ENCODE data around the gene NTS. TPM values are rescaled to one million over a fixed set of nuclear protein-coding genes. Genes with fewer than 3 reads are reported as not detected.

NTS gene
- total RNA-seq, 6 experiments from 2014 or later = 0.24 to 0.56 (median 0.37) TPM; not detected in 2

DNA sequence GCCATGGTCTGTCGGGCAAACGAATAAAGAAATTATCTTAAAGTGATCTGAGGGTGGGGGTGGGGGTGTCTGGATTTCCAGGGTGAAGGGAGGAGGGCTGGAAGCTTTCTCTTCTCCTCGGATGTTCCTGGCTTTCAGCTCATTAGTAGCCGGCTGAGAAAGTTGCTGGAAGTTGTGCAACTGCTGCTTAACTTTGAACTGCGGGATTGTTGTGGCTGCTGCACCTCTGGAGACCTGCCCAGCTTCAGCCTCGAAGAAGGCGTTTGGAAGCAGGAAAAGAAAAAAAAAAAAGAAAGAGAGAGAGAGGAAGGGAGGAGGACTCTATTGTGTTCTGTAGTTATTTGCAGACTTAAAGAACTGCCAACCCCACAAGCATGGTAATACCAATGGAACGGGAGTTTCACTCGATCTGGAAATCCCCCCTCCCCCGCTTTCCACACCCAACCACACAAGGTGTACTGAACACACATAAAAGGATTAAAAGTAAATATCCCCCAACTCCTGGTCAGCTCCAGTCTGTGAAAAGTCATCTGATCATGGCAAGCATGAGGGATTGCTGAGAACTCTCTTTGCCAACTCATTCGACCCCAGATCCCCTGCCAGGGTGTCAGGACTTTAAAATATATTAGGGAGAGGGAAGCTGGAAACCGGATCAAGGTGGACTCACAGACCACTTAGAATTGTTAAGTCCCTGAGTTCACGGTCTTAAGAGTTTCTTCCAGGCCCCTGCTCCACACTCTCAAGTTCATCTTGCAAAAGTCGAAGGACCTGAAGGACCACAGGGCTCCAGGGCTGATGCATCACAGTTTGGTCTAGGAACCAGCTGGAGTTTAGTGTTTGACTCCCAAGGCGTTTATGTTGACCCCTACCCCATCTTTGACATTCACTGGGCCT is 37.7 kb upstream of the NTS start, which contains the start of gene RASSF9:
Gene RASSF9 (minus strand): TSS at position 213 of the 894 bp plus-strand sequence. CDS start 208 bp downstream, at position 5.
- ATAC-seq (peak; percentile 82 to 94 (median 91)), DNase-seq (peak; percentile 49 to 58 (median 56))
- intact Hi-C loops (cut with DNase I) = no loop called here
- Histone ChIP-seq H3K9me3 (no peaks in the 10 kb centered on the region), H3K27me3 (no peaks in the 10 kb centered on the region), H3K27ac (peak within 1 kb of the TSS; percentile 17 to 31 (median 28)), H3K4me1 (no peaks in the 10 kb centered on the region), H3K4me3 (peak within 1 kb of the TSS; percentile 0 to 18 (median 8)), H3K36me3 (no peaks in the 10 kb centered on the region)
- WGBS (ENCODE audit: insufficient coverage, low coverage, low lambda C conversion rate, missing lambda C conversion rate) = 18% methylated on average over 15 of the region's 15 CpGs
- no peak for TF ChIP-seq POLR2A (IDR thresholded peaks at IDR 0.05)
- TF ChIP-seq, protein P1, sequence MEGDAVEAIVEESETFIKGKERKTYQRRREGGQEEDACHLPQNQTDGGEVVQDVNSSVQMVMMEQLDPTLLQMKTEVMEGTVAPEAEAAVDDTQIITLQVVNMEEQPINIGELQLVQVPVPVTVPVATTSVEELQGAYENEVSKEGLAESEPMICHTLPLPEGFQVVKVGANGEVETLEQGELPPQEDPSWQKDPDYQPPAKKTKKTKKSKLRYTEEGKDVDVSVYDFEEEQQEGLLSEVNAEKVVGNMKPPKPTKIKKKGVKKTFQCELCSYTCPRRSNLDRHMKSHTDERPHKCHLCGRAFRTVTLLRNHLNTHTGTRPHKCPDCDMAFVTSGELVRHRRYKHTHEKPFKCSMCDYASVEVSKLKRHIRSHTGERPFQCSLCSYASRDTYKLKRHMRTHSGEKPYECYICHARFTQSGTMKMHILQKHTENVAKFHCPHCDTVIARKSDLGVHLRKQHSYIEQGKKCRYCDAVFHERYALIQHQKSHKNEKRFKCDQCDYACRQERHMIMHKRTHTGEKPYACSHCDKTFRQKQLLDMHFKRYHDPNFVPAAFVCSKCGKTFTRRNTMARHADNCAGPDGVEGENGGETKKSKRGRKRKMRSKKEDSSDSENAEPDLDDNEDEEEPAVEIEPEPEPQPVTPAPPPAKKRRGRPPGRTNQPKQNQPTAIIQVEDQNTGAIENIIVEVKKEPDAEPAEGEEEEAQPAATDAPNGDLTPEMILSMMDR (IDR thresholded peaks at IDR 0.05) = no peak

DNA sequence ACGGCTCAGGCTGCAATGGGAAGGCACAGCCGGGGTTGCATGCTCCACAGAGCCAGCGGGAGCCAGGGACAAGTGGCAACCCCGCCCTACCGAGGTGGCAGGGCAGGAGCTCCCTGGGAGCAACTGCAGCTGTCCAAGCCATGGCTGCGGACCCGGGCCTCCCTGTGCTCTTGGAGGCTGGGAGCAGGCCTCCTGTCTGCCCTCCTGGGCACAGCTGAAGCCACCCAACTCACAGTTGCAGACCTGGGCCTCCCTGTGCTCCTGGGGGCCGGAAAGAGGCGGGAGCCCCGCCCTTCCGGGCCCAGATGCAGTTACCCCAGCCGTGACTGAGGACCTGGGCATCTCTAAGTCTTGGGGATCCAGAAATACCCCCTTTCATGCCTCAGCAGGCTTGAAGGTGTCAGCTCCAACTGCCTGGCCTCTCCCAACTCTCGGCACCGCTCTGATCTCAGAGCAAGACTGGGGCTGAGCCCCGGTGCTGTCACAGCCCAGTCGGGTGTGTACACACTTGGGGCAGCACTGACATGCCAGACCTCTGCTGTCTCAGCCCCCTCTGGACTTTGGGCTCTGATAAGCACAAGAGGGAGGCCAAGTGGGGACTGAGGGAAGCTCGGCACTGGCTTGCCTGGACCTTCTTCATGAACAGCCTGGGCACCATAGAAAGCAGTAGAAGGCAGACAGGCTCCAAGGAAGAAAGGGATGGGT is 30.3 kb upstream of the NTS start:
- intact Hi-C loops (cut with DNase I) = no loop called here
- ATAC-seq = peak in 1 of 4 donors; percentile 32
- no peak overlapping the region for H3K27ac ChIP-seq
- no peaks in the 10 kb centered on the region for H3K36me3 ChIP-seq
- WGBS (ENCODE audit: insufficient coverage, low coverage, low lambda C conversion rate, missing lambda C conversion rate) = 81% methylated on average over 3 of the region's 17 CpGs
- H3K4me3 ChIP-seq = no peak overlapping the region
- no peak for DNase-seq
- no peaks in the 10 kb centered on the region for H3K4me1 ChIP-seq
- no peak for TF ChIP-seq POLR2A (IDR thresholded peaks at IDR 0.05)
- TF ChIP-seq, protein P1 (IDR thresholded peaks at IDR 0.05) = no peak
- no peaks in the 10 kb centered on the region for H3K9me3 ChIP-seq
- no peaks in the 10 kb centered on the region for H3K27me3 ChIP-seq

DNA sequence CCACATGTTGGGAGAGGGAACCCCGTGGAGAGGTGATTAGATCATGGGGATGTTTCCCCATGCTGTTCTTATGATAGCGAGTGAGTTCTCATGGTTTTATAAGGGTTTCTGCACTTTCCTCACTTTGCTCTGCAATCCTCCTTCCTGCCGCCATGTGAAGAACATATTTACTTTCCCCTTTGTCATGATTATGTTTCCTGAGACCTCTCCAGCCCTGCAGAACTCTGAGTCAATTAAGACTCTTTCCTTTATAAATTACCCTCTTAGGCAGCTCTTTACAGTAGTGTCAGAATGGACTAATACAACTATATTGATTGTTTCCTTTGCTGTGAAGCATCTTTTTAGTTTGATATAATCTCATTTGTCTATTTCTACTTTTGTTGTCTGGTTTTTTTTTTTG is 24.8 kb upstream of the NTS start:
- Histone ChIP-seq H3K27me3 (no peaks in the 10 kb centered on the region), H3K4me1 (no peaks in the 10 kb centered on the region), H3K36me3 (no peaks in the 10 kb centered on the region), H3K4me3 (no peak overlapping the region), H3K9me3 (no peaks in the 10 kb centered on the region), H3K27ac (no peak overlapping the region)
- no peak for TF ChIP-seq POLR2A (IDR thresholded peaks at IDR 0.05)
- TF ChIP-seq, protein P1 (IDR thresholded peaks at IDR 0.05) = no peak
- ATAC-seq = no peak
- no peak for DNase-seq
- intact Hi-C loops (cut with DNase I) = no loop called here
- WGBS (ENCODE audit: insufficient coverage, low coverage, low lambda C conversion rate, missing lambda C conversion rate) = 37% methylated on average over 3 of the region's 3 CpGs

DNA sequence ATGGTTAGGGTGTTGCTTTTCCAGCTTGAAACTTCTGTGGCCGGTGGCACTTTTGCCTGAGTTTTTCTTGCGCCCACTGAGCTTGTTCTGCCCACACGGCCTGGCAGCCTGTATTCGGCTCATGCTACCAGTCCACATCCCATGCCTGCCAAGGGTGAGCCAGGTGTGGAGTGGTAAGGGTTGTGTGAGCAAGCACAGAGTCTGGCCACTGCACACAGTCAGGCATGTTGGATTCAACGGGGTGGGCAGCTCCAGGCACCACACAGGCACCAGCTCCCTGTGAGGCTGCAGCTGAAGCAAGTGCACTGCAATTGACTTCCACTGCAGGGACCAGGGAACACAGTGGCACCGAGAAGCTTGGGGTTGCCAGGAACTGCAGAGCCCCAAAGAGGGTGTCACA is 18.8 kb upstream of the NTS start:
- H3K4me3 ChIP-seq = no peak overlapping the region
- no peaks in the 10 kb centered on the region for H3K9me3 ChIP-seq
- DNase-seq (no peak), ATAC-seq (peak in 2 of 4 donors; percentile 18 to 33)
- TF ChIP-seq POLR2A (IDR thresholded peaks at IDR 0.05) = no peak
- TF ChIP-seq, protein P1 (IDR thresholded peaks at IDR 0.05) = no peak
- no peaks in the 10 kb centered on the region for H3K27me3 ChIP-seq
- H3K27ac ChIP-seq = no peak overlapping the region
- WGBS (ENCODE audit: insufficient coverage, low coverage, low lambda C conversion rate, missing lambda C conversion rate) = 60% methylated on average over 1 of the region's 6 CpGs
- intact Hi-C loops (cut with DNase I) = no loop called here
- no peaks in the 10 kb centered on the region for H3K36me3 ChIP-seq
- no peaks in the 10 kb centered on the region for H3K4me1 ChIP-seq

Data from right lobe of liver (tissue), 6 donors.